Amygdala (tissue), 56 donors: ENCODE results near the gene KCNH3.
"Not testable (repeated sequence)": the region's sequence is repeated elsewhere in the genome, so short reads cannot be mapped to it uniquely, and the experiment has no call there.

ENCODE experiments used
- DNase-seq, 56 donors: peaks; one replicate each; lab custom pipeline; 2025; lab: John Stamatoyannopoulos, UW

Gene KCNH3

GRCh38 chr12:49538510-49539403, at the start of gene KCNH3:
KCNH3 (plus strand) TSS chr12:49539030; CDS start chr12:49539417, 387 bp downstream.
- peak in 49 of 56 donors; percentile 17 to 82 (median 66) for DNase-seq

- DNase-seq: no peak
These were observed 49.7 kb upstream of the KCNH3 start for GRCh38 chr12:49489154-49489553.

- DNase-seq: no peak
These were observed 49.1 kb upstream of the KCNH3 start for GRCh38 chr12:49489720-49490119.

- no peak for DNase-seq
These were observed 47.0 kb upstream of the KCNH3 start for GRCh38 chr12:49491823-49492222.

GRCh38 chr12:49493900-49494299, 44.9 kb upstream of the KCNH3 start:
- DNase-seq: no peak

GRCh38 chr12:49496417-49497360, 42.1 kb upstream of the KCNH3 start:
- peak in 1 of 56 donors; percentile 6 for DNase-seq

- DNase-seq: no peak
These were observed 36.9 kb upstream of the KCNH3 start for GRCh38 chr12:49501895-49502294.

GRCh38 chr12:49502590-49502989, 36.2 kb upstream of the KCNH3 start:
- no peak for DNase-seq

GRCh38 chr12:49503674-49504180, 35.1 kb upstream of the KCNH3 start:
- DNase-seq: no peak

GRCh38 chr12:49505672-49506071, 33.2 kb upstream of the KCNH3 start:
- no peak for DNase-seq

GRCh38 chr12:49507139-49507538, 31.7 kb upstream of the KCNH3 start:
- no peak for DNase-seq

GRCh38 chr12:49509681-49510080, 29.1 kb upstream of the KCNH3 start:
- DNase-seq: not testable (repeated sequence)

- DNase-seq: no peak
These were observed 27.4 kb upstream of the KCNH3 start for GRCh38 chr12:49511410-49511809.

- DNase-seq: no peak
These were observed 26.3 kb upstream of the KCNH3 start for GRCh38 chr12:49512546-49512945.

GRCh38 chr12:49515266-49515665, 23.6 kb upstream of the KCNH3 start:
- DNase-seq: no peak

GRCh38 chr12:49518914-49519573, 19.8 kb upstream of the KCNH3 start:
- no peak for DNase-seq

- no peak for DNase-seq
These were observed 19.3 kb upstream of the KCNH3 start for GRCh38 chr12:49519574-49519936.

GRCh38 chr12:49521389-49521788, 17.4 kb upstream of the KCNH3 start:
- peak in 5 of 56 donors; percentile 21 to 37 (median 23) for DNase-seq

- no peak for DNase-seq
These were observed 14.0 kb upstream of the KCNH3 start for GRCh38 chr12:49524660-49525324.

GRCh38 chr12:49525942-49526341, 12.9 kb upstream of the KCNH3 start:
- DNase-seq: no peak
